Ecto neural progenitor cell (in vitro differentiated cells): Measurements from ENCODE around the gene DNM1.
"Not testable (repeated sequence)": the region's sequence is repeated elsewhere in the genome, so short reads cannot be mapped to it uniquely, and the experiment has no call there.

ENCODE experiments used
- DNase-seq: peaks from one replicate; pipeline ENCODE4 v3.0.0-alpha.2; 2018; ENCODE audit warnings: low spot score

DNM1 gene

DNA sequence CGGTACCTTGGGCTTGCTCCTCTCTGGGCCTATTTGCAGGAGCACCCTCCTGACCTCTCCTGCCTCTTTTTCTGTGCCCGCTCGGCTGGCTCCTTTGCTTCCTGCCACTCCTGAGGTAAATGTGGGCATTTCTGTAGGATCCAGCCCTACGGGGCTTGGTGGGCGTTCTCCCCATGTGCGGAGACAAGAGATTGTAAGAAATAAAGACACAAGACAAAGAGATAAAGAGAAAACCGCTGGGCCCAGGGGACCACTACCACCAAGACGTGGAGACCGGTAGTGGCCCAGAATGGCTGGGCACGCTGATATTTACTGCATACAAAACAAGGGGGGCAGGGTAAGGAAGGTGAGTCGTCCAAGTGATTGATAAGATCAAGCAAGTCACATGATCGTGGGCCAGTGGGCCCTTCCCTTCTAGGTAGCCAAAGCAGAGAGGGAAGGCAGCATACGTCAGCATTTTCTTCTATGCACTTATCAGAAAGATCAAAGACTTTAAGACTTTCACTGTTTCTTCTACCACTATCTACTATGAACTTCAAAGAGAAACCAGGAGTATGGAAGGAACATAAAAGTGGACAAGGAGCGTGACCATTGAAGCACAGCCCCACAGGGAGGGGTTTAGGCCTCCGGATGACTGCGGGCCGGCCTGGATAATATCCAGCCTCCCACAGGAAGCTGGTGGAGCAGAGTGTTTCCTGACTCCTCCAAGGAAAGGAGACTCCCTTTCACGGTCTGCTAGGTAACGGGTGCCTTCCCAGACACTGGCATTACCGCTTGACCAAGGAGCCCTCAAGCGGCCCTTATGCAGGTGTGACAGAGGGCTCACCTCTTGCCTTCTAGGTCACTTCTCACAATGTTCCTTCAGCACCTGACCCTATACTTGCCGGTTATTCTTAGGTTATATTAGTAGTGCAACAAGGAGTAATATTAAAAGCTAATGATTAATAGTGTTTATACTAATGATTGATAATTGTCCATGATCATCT, 76.2 kb downstream of the DNM1 start:
- DNase-seq, result not testable (repeated sequence)

- no peak for DNase-seq
These were observed 77.0 kb downstream of the DNM1 start for GRCh38 chr9:128280084-128280622.

DNA sequence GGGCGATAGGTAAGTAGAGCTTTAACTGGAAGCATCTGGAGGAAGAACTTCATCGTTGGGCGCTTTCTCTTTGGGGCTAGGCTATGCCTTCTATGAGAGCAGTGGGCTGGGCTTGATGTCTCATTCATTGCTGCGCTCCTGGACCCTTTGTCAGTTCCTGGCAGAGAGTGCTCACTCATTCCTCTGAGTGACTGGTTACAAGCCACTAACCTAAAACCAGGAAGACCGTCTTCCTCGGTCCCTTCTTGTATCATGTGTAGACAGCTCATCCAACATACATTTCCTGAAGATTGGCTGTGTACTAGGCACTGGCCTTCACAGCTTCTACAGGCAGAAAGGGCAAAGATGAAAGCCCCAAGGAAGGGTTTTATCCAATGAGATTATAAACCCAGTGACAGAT, 79.3 kb downstream of the DNM1 start:
- DNase-seq, result no peak

- DNase-seq, result no peak
These were observed 82.0 kb downstream of the DNM1 start for GRCh38 chr9:128285033-128285784.

GRCh38 chr9:128286440-128286839, 83.3 kb downstream of the DNM1 start:
- no peak for DNase-seq

GRCh38 chr9:128288273-128289004, 85.3 kb downstream of the DNM1 start:
- DNase-seq, result no peak

DNA sequence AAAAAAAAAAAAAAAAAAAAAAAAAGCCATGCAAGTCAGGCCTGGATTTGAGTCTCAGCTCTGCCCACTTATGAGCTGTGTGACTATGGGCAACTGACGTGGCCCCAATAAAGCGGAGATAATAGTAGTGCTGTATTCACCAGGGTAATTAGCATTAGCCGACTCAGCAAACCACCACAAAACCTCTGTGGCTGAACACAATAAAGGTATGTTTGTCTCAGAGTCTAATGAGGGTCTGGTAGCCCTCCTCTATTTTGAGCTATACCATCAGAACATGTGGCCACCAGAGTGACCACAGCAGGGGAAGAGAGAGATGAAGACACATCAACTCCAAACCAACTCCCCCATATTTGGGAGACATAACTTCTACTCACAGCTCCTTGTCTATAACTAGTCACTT, 88.8 kb downstream of the DNM1 start:
- DNase-seq, result no peak

DNA sequence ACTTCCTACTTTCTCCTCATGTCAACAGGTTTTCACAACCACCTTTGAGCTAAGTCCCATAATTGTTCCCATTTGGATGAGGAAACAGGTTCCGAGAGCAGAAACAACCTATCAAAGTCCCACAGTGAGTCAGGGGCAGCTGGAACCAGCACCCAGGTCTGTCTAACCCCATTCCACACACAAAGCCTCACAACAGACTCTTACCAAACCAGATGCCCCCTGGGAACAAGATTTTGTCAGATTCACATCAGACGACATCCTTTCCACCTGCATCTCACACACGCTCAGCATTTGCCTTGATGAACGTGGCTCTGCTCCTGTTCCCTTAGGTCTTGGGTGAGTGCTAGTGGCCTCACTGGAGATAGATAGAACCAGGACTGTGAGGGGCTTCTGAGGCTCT, 89.9 kb downstream of the DNM1 start:
- DNase-seq, result no peak

DNA sequence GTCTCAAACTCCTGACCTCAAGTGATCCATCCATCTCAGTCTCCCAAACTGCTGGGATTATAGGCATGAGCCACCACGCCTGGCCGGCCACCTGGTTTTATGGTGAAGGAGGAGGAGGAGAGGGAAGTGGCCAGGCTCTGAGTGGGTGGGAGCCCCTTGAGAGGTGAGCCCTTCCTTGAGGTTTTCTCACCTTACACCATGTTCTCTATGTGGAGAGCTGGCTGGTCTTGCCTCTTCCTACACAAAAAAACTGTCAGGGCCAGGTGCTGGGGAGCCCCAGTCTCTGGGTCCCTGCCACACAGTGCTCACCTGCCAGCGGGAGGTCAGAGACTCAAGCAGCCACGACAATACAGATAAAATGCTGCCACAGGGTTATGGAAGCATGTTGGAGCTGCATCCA, 91.0 kb downstream of the DNM1 start:
- no peak for DNase-seq

DNA sequence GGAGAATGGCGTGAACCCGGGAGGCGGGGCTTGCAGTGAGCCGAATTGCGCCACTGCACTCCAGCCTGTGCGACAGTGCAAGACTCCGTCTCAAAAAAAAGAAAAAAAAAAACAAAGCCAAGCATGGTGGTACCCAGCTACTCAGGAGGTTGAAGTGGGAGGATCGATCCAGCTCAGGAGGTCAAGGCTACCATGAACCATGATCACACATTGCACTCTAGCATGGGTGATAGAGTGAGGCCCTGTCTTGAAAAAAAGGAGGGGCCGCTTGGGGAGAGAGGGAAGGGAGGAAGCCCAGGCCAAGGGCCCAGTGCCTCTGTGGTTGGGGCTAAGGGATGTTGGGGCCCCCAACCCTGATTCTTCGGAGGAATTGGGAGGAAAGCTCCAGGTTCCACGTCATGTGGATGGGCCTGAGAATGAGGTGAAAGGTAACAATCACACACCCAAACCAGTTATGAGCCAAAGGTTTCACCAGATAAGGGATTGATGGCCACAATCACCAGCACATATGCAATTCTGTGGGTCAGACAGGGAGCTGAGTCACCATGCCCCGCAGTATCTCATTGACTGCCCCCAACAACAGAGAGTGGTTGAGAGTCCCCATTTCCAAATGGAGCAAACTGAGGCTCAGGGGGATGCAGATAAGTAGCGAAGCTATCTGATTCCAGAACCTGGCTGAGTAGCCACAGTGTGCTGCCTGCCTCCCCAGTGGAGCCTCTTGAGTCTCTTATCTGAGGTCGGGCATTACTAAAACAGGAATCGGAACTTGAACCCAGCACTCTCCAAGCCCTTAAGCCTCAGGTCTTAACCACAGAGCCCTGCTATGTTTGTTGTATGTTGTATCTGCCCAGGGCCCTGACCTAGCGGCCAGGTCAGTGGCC, 93.4 kb downstream of the DNM1 start:
- no peak for DNase-seq

- no peak for DNase-seq
These were observed 94.1 kb downstream of the DNM1 start for GRCh38 chr9:128297221-128297773.

DNA sequence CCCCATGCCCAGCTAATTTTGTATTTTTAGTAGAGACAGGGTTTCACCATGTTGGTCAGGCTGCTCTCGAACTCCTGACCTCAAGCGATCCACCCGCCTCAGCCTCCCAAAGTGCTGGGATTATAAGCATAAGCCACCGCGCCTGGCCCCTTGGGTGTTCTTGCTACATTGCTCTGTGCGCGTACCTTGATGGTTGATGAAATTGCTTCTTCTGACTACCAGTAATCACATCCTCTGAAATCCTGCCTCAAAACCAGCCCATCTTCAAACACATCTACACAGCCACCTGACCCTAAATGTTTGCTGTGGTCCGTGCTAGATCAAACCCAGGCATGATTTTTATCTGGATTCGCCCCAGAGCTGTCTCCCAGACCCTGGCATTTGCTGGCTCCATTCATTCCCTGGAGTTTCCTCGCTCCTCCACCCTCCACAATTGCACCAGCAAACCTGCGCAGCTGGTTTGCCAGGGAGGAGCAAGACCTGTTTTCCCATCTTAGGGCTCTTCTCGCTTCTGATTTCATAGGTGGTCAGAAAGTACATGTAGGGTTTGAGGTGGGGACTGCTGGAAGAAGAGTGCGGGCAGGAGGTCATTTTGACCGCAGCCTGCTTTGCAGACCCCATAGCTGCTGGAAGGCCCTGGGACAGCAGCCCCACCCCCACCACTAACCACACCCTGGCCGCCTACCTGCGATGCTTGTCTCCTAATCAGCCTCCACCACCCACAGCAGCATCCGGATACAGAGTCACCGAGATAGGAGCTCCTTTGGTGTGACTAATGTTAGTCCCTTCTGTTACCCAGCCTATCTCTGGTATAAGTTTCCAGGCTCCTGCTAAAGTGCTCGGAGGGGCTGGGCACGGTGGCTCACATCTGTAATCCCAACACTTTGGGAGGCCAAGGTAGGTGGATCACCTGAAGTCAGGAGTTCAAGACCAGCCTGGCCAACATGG, 95.6 kb downstream of the DNM1 start:
- no peak for DNase-seq

GRCh38 chr9:128304136-128304970, 101.2 kb downstream of the DNM1 start:
- no peak for DNase-seq
